Right lobe of liver (tissue), 4 donors: ENCODE results near the gene FMNL2.

Experiments used
- CTCF ChIP-seq, 4 donors: fragments of 200-600 bp in 3 of 4; fragments of 450-650 bp in 1 of 4; IDR thresholded peaks; one replicate each; pipeline versions ENCODE4 v1.5.1 to v1.8.0; 2016 to 2022; ENCODE audit warnings: antibody characterized with exemption in 4 of 4, mild to moderate bottlenecking in 2 of 4
- POLR2A ChIP-seq: fragments of 450-650 bp; IDR thresholded peaks from one replicate; pipeline ENCODE4 v1.6.1; 2017; ENCODE audit warnings: antibody characterized with exemption, mild to moderate bottlenecking
- donor health status: DM: no; HTN: no; CAD: no.
- donor health status: DM: no; HTN: no; CAD: no.
- donor health status: DM: no; HTN: yes; CAD: no.

DNA sequence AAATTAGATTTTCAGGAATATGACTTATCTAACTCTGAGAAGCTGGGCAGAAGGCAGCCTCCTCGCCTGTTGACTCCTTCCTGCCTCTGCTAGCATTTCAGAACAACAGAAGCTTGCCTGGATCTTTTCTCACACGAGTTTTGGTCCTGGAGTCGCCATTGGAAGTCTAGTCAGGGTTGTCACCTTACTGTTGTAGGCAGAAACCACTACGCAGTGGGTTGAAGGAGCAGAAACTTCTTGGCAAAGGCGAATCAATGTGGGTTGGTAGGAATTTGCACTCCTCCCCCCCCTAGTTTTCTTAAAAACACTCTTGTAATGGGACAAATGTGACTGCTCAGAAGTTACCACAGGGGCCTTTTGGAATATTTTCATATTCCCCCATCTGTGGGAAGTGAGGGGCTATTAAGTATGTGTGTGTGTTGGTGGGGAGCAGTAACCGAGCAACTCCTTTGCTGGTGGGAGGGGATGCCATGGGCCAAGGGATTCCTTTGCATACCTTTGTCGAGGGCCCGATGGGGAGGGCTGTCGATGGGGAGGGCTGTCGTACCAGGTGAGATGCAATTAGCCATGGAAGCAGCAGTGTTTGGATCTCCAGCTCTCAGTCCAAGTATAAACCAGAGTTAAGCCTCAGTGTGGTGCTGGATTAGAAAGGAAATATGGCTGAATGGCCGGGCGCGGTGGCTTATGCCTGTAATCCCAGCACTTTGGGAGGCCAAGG is 117.4 kb downstream of the FMNL2 start:
- no peak for TF ChIP-seq CTCF (IDR thresholded peaks at IDR 0.05)
- no peak for TF ChIP-seq POLR2A
